Mammary epithelial cell (primary cell): Measurements from ENCODE around the gene TNFRSF1A.

Experiments
- CTCF ChIP-seq, 2 donors: IDR thresholded peaks in 1 of 2; conservative IDR thresholded peaks in 1 of 2; 2 replicates each; pipeline ENCODE4 v1.5.1; 2011 to 2012; ENCODE audit warnings: inconsistent platforms in 2 of 2, low read length in 2 of 2, mild to moderate bottlenecking in 2 of 2, control low read depth in 1 of 2, low read depth in 1 of 2; ENCODE audit not compliant: insufficient read depth in 1 of 2; ENCODE audit errors: extremely low read depth in 1 of 2
- EZH2 ChIP-seq: IDR thresholded peaks from 2 replicates; pipeline ENCODE4 v1.6.1; 2012; ENCODE audit warnings: low read length, inconsistent platforms, borderline replicate concordance

GRCh38 chr12:6372403-6373003 lies 30.6 kb upstream of the TNFRSF1A start:
- no peak for TF ChIP-seq CTCF (conservative IDR thresholded peaks at IDR 0.05 in 1 of 2, IDR thresholded peaks at IDR 0.05 in 1 of 2; ENCODE audit: extremely low read depth in 1 of 2, insufficient read depth in 1 of 2, low read depth in 1 of 2, low read length in 2 of 2)
- no peak for TF ChIP-seq EZH2
